Measurements from ENCODE around the gene KRTAP5-11. TPM values are rescaled to one million over a fixed set of nuclear protein-coding genes. Genes with fewer than 3 reads are reported as not detected.
"Not testable (repeated sequence)": the region's sequence is repeated elsewhere in the genome, so short reads cannot be mapped to it uniquely, and the experiment has no call there.

Gene KRTAP5-11
- total RNA-seq, 1 donor from 2014 or later: not detected

DNA sequence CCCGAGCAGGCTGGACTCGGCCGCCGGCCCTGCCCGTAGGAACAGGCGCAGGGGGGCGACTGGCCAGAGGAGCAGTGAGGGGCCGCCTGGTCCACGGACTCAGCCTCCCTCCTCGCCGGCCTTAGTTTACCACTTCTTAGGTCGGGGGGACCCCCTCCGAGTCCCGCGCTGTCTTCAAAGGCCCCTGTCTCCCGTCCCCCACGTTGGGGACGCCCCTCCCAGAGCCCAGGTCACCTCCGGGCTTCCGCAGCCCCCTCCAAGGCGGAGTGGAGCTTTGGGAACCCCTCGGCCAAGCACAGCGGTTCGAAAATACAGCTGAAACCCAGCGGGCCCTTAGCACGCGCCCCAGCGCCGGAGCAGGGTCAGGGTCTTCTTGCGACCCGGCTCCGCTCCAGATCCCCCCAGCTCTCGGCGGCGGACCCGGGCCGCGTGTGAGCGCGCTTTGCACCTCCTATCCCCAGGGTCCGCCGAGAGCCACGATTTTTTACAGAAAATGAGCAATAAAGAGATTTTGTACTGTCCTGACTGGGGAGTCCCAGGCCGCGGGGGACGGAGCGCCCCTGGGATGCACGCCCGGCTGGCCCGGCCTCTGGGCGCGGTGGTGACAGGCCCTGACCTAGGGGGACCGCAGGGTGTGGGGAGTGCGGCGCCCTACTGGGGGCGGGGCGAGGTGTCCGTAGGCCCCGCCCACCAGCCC is 25.0 kb upstream of the KRTAP5-11 start:
- H3K9me3 Mint-ChIP-seq (ENCODE audit: unreplicated experiment); H3K4me1 Mint-ChIP-seq (ENCODE audit: low read depth, unreplicated experiment); H3K36me3 Mint-ChIP-seq (ENCODE audit: unreplicated experiment); H3K27ac Mint-ChIP-seq (ENCODE audit: unreplicated experiment); DNase-seq: not testable (repeated sequence)
- Mint-ChIP-seq H3K27me3 (ENCODE audit: unreplicated experiment) (peaks cover 14% of the 10 kb centered on the region), H3K4me3 (ENCODE audit: unreplicated experiment) (peak overlapping the region; percentile 71)

DNA sequence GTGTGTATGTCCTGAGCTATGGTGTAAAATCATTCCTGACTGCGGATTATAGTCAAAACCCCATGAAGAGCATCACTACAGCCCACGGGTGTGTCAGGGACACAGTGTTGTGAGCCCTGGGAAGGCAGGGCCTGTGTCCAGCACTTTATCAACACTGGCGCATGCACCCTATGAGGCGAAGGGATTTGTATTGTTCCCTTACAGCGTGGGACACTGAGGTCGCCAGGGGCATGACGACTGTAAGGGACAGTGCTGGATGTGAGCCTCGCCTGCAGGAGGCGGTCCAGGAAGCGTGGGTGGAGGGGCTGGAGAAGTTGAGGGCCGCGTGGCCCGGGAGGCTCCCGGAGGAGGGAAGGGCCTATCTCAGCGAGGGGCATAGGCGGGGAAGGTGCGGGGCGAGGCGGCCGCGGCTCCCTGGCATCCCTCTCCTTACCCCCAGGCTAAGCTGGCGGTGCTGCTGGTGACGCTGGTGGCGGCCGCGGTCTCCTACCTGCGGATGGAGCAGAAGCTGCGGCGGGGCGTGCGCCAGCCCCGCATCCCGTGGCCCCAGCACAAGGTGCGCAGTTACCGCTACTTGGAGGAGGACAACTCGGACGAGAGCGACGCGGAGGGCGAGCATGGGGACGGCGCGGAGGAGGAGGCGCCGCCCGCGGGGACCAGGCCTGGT is 24.3 kb upstream of the KRTAP5-11 start:
- not testable (repeated sequence) for DNase-seq; H3K36me3 Mint-ChIP-seq (ENCODE audit: unreplicated experiment); H3K27ac Mint-ChIP-seq (ENCODE audit: unreplicated experiment); H3K4me1 Mint-ChIP-seq (ENCODE audit: low read depth, unreplicated experiment); H3K9me3 Mint-ChIP-seq (ENCODE audit: unreplicated experiment)
- peak overlapping the region; percentile 71 for H3K4me3 Mint-ChIP-seq (ENCODE audit: unreplicated experiment)
- peaks cover 14% of the 10 kb centered on the region for H3K27me3 Mint-ChIP-seq (ENCODE audit: unreplicated experiment)

DNA sequence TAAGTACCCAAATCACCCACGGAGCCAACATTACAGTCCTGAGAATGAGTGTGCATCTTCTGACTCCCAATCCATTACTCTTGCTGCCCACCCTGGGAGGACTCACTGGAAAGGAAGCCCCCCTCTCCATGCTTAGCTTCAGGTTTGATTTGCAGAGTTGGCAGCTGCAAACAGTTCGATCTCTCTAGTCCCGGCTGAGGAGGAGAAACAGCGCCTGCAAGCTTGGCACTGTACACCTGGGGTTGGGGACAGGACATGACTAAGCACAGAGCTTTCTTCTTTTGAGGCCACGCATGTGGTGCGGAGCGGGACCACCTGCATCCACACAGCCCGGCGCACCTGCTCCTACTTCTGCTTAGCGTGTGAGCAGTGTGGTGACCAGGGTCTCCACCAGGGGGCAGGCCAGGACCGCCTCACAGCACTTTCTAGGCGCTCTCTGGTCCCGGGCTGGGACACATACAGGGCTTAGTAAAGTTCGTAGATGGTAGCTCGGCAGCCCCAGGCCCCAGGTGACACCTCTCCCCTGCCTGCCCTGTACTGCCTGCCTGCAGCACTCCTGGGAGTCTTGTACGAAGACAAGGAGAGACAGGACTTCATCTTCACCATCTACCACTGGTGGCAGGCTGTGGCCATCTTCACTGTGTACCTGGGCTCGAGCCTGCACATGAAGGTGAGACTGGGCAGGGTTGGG is 22.3 kb upstream of the KRTAP5-11 start:
- TF ChIP-seq, protein P1, sequence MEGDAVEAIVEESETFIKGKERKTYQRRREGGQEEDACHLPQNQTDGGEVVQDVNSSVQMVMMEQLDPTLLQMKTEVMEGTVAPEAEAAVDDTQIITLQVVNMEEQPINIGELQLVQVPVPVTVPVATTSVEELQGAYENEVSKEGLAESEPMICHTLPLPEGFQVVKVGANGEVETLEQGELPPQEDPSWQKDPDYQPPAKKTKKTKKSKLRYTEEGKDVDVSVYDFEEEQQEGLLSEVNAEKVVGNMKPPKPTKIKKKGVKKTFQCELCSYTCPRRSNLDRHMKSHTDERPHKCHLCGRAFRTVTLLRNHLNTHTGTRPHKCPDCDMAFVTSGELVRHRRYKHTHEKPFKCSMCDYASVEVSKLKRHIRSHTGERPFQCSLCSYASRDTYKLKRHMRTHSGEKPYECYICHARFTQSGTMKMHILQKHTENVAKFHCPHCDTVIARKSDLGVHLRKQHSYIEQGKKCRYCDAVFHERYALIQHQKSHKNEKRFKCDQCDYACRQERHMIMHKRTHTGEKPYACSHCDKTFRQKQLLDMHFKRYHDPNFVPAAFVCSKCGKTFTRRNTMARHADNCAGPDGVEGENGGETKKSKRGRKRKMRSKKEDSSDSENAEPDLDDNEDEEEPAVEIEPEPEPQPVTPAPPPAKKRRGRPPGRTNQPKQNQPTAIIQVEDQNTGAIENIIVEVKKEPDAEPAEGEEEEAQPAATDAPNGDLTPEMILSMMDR (IDR thresholded peaks at IDR 0.05; ENCODE audit: partially characterized antibody, unreplicated experiment): peak; percentile 71
- H3K9me3 Mint-ChIP-seq (ENCODE audit: unreplicated experiment); DNase-seq; H3K4me1 Mint-ChIP-seq (ENCODE audit: low read depth, unreplicated experiment); H3K4me3 Mint-ChIP-seq (ENCODE audit: unreplicated experiment); H3K36me3 Mint-ChIP-seq (ENCODE audit: unreplicated experiment); H3K27ac Mint-ChIP-seq (ENCODE audit: unreplicated experiment): not testable (repeated sequence)
- H3K27me3 Mint-ChIP-seq (ENCODE audit: unreplicated experiment): peaks cover 12% of the 10 kb centered on the region

DNA sequence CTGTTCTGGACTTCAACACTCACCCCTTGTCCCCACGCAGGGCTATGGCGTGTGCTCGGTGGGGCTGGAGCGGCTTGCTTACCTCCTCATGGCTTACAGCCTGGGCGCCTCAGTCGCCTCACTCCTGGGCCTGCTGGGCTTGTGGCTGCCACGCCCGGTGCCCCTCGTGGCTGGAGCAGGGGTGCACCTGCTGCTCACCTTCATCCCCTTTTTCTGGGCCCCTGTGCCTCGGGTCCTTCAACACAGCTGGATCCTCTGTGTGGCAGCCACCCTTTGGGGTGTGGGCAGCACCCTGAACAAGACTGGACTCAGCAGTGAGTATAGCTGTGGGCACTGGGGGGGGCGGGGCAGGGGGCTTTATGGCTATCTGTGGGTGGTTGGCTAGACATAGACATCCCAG is 20.5 kb upstream of the KRTAP5-11 start:
- not testable (repeated sequence) for H3K4me1 Mint-ChIP-seq (ENCODE audit: low read depth, unreplicated experiment); DNase-seq; H3K9me3 Mint-ChIP-seq (ENCODE audit: unreplicated experiment); H3K27ac Mint-ChIP-seq (ENCODE audit: unreplicated experiment); H3K36me3 Mint-ChIP-seq (ENCODE audit: unreplicated experiment); H3K27me3 Mint-ChIP-seq (ENCODE audit: unreplicated experiment); H3K4me3 Mint-ChIP-seq (ENCODE audit: unreplicated experiment)

DNA sequence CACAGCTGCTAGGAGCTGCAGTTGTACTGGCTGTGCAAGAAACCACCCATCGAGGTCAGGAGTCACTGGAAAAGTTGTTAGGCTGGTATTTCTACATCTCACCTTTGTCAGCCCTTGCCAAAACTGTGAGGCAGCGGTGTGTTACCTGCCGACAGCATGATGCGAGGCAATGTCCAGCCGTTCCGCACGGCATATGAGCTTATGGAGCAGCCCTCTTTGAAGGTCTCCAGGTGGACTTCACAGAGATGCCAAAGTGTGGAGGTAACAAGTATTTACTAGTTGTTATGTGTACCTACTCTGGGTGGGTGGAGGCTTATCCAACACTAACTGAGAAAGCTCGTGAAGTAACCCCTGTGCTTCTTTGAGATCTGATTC is 6.9 kb upstream of the KRTAP5-11 start:
- not testable (repeated sequence) for H3K9me3 Mint-ChIP-seq (ENCODE audit: unreplicated experiment); H3K27ac Mint-ChIP-seq (ENCODE audit: unreplicated experiment); H3K27me3 Mint-ChIP-seq (ENCODE audit: unreplicated experiment); DNase-seq; H3K4me3 Mint-ChIP-seq (ENCODE audit: unreplicated experiment); H3K36me3 Mint-ChIP-seq (ENCODE audit: unreplicated experiment); H3K4me1 Mint-ChIP-seq (ENCODE audit: low read depth, unreplicated experiment)

DNA sequence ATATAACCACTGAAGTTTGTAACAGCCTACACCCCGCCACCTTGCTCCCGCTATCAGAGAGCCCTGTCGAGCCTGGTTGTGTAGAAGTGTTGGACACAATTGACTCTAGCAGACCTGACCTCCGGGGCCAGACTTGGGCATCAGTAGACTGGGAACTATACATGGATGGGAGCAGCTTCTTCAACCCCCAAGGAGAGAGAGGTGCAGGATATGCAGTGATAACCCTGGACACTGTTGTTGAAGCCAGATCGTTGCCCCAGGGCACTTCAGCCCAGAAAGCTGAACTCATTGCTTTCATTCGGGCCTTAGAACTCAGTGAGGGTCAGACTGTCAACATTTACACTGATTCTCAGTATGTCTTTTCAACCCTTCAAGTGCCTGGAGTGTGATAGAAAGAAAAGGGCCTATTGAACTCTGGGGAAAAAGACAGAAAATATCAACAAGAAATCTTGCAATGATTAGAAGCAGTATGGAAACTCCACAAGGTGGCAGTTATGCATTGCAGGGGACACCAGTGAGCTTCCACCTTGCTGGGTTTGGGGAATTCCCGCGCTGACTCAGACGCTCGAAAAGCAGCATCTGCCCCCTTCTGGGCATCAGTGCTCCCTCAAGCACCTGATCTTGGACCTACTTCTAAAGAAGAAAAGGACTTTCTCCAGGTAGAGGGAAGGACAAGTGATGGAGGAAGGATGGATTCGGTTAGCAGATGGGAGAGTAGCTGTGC is 6.3 kb upstream of the KRTAP5-11 start:
- H3K27me3 Mint-ChIP-seq (ENCODE audit: unreplicated experiment); H3K36me3 Mint-ChIP-seq (ENCODE audit: unreplicated experiment); H3K27ac Mint-ChIP-seq (ENCODE audit: unreplicated experiment); DNase-seq; H3K9me3 Mint-ChIP-seq (ENCODE audit: unreplicated experiment); H3K4me1 Mint-ChIP-seq (ENCODE audit: low read depth, unreplicated experiment); H3K4me3 Mint-ChIP-seq (ENCODE audit: unreplicated experiment): not testable (repeated sequence)

DNA sequence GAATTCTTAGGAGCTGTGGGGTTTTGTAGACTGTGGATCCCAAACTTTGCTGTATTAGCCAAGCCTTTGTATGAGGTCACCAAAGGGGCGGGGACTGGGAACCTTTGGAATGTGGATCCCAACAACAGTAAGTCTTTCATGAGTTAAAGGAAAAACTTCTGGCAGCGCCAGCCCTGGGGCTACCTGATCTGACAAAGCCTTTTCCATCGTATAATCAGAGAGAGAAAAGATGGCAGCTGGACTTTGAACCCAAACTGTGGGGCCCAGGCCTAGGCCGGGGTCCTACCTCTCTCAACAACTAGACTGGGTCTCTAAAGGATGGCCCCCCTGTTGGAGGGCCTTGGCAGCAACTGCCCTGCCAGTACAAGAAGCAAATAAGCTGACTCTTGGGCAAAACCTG is 5.6 kb upstream of the KRTAP5-11 start:
- H3K27me3 Mint-ChIP-seq (ENCODE audit: unreplicated experiment); H3K9me3 Mint-ChIP-seq (ENCODE audit: unreplicated experiment); H3K4me1 Mint-ChIP-seq (ENCODE audit: low read depth, unreplicated experiment); DNase-seq; H3K4me3 Mint-ChIP-seq (ENCODE audit: unreplicated experiment); H3K27ac Mint-ChIP-seq (ENCODE audit: unreplicated experiment); H3K36me3 Mint-ChIP-seq (ENCODE audit: unreplicated experiment): not testable (repeated sequence)

DNA sequence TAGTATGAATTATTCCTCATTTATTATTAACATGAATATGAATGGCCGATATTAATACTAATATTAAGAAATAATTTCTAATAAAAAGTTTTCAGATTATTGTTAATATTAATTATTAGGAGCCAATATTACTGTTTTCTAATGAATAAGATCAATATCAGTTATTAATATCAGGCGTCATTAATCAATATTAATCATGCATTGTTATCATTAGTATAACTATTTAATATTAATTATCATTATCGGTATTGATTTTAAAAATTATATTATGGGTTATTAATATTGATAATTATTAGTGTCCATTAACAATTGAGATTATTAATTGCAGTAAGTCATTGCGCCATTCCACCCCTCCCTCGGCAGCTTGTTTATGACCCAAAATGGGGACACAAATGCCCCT is 3.0 kb upstream of the KRTAP5-11 start:
- not testable (repeated sequence) for H3K9me3 Mint-ChIP-seq (ENCODE audit: unreplicated experiment); H3K27me3 Mint-ChIP-seq (ENCODE audit: unreplicated experiment); H3K36me3 Mint-ChIP-seq (ENCODE audit: unreplicated experiment); H3K27ac Mint-ChIP-seq (ENCODE audit: unreplicated experiment); DNase-seq; H3K4me3 Mint-ChIP-seq (ENCODE audit: unreplicated experiment); H3K4me1 Mint-ChIP-seq (ENCODE audit: low read depth, unreplicated experiment)

DNA sequence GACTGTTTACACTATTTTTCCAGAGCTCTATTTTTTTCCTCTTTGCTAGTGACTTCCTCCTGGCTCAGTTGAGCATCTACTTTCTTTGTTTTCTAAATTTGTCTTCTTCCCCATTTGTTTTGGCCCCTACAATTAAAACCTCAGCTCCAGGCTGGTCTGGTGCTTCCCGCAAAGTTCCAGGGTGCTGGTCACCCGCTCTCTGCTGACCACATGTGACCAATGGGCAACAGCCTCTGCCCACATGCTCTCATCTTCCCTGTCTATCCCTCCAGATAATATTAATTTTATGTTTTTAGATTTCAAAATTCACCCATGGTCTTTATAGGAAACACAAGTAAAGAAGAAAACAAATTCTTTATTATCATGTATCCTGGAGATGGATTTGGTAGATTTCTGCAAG is 294 bp upstream of the KRTAP5-11 start:
- not testable (repeated sequence) for DNase-seq; H3K4me3 Mint-ChIP-seq (ENCODE audit: unreplicated experiment); H3K27ac Mint-ChIP-seq (ENCODE audit: unreplicated experiment)

More for the DNA sequence above, 294 bp upstream of the KRTAP5-11 start:
- peaks cover 11% of the 10 kb centered on the region for H3K4me1 Mint-ChIP-seq (ENCODE audit: low read depth, unreplicated experiment)
- H3K9me3 Mint-ChIP-seq (ENCODE audit: unreplicated experiment); H3K27me3 Mint-ChIP-seq (ENCODE audit: unreplicated experiment); H3K36me3 Mint-ChIP-seq (ENCODE audit: unreplicated experiment): not testable (repeated sequence)
